T-helper 2 cell (primary cell): ENCODE data around the gene SLC6A9.

Experiments used
- DNase-seq, 5 experiments: peaks; one replicate each; pipeline versions ENCODE4 v3.0.0 to v3.0.0-alpha.2; 2012 to 2022

Gene SLC6A9

GRCh38 chr1:44025816-44026215, 5.4 kb downstream of the SLC6A9 start:
- no peak for DNase-seq

- no peak for DNase-seq
Measured at GRCh38 chr1:44024903-44025525, 6.2 kb downstream of the SLC6A9 start.

- no peak for DNase-seq
Measured at GRCh38 chr1:44024031-44024902, 7.0 kb downstream of the SLC6A9 start.

- DNase-seq, result no peak
Measured at GRCh38 chr1:44021581-44022321, 9.5 kb downstream of the SLC6A9 start.

GRCh38 chr1:44021156-44021555, 10.1 kb downstream of the SLC6A9 start:
- no peak for DNase-seq

GRCh38 chr1:44020464-44020863, 10.8 kb downstream of the SLC6A9 start:
- DNase-seq, result no peak

GRCh38 chr1:44019466-44019948, 11.8 kb downstream of the SLC6A9 start:
- DNase-seq, result no peak

- no peak for DNase-seq
Measured at GRCh38 chr1:44016890-44017400, 14.3 kb downstream of the SLC6A9 start.

GRCh38 chr1:44016041-44016889, 15.0 kb downstream of the SLC6A9 start:
- DNase-seq, result no peak

GRCh38 chr1:44015206-44015605, 16.1 kb downstream of the SLC6A9 start:
- no peak for DNase-seq

GRCh38 chr1:44014365-44015104, 16.7 kb downstream of the SLC6A9 start:
- no peak for DNase-seq

GRCh38 chr1:44013949-44014348, 17.3 kb downstream of the SLC6A9 start:
- DNase-seq, result no peak

- DNase-seq, result no peak
Measured at GRCh38 chr1:44012941-44013609, 18.2 kb downstream of the SLC6A9 start.

- no peak for DNase-seq
Measured at GRCh38 chr1:44012404-44012803, 18.9 kb downstream of the SLC6A9 start.

GRCh38 chr1:44010935-44011471, 20.3 kb downstream of the SLC6A9 start:
- DNase-seq, result no peak

GRCh38 chr1:44008259-44008658, 23.0 kb downstream of the SLC6A9 start:
- no peak for DNase-seq

- DNase-seq, result no peak
Measured at GRCh38 chr1:44002606-44003157, 28.6 kb downstream of the SLC6A9 start.

GRCh38 chr1:44002165-44002564, 29.1 kb downstream of the SLC6A9 start:
- no peak for DNase-seq

- DNase-seq, result no peak
Measured at GRCh38 chr1:44000122-44000665, 31.1 kb downstream of the SLC6A9 start.

GRCh38 chr1:43999455-43999854, 31.8 kb downstream of the SLC6A9 start:
- DNase-seq, result no peak
